Right ventricle myocardium inferior (tissue), 1 donor: ENCODE measurements around the gene BCDIN3D. TPM values are rescaled to one million over a fixed set of nuclear protein-coding genes. Genes with fewer than 3 reads are reported as not detected.
"Not testable (repeated sequence)": the region's sequence is repeated elsewhere in the genome, so short reads cannot be mapped to it uniquely, and the experiment has no call there.

Experiments used
- ATAC-seq: fragments of 200-7000 bp; cut with Tn5 transposase; one replicate; pipeline ENCODE4 v1.9.1; 2020; ENCODE audit warnings: mild to moderate bottlenecking, moderate library complexity
- DNase-seq: peaks from one replicate; pipeline ENCODE4 v3.0.0; 2021; ENCODE audit errors: missing footprints
- intact Hi-C: fragments of 100-400 bp; cut with DNase I; formaldehyde crosslinking; loops from one replicate; pipeline ENCODE4 v1.11.0; 2022
- total RNA-seq: library from RNA; stranded (reverse); fragmentation: NEBNext Ultra II Directional; extraction: Animal tissue kit (Norgen Biotek cat#: 25700); gene quantifications from one replicate; pipeline ENCODE4 v1.2.1, GENCODE V29; 2021
- donor health status: DM: no; HTN: yes; CAD: no; lungs with severe emphysema.

Gene BCDIN3D
- total RNA-seq, 1 donor from 2014 or later = 2.6 TPM

DNA sequence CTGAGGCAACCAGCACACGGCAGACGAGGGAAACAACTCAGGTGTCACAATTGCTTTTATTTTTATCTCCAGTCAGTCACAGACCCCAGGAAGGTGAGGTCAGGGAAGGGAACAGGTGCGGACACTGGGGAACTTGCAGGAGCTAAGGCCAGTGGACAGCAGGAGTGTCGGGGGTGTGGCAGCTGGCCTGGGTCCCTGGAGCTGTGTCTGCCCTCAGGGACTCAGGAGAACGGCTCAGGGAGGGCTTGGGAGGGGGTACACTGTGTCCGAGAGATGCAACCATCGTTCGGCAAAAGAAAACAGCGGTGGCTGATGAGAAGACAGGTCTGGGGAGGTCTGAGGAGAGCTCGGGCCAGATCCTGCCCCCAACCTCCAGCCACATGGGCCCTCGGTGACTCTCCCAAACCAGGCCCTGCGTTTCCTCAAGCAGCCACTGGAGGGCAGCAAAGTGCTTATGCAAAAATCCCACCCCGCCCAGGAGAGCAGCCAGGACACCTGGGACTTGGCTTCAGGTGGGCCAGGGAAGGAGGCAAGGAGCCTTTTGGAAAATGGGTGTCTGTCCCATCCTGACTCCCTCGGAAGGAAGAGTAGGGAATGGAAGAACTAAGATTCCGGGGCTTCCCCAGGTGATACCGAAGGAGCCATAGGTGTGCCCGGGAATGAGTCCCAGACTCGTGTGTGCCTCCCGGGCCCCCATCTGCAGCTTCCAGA, 24.1 kb upstream of the BCDIN3D start:
- ATAC-seq (no peak), DNase-seq (peak; percentile 85)
- intact Hi-C loops = loop anchor here (1.0 to 5.0 kb wide), 3 partner anchors 78 to 205 kb away; partner anchors contain the start of gene ASIC1

DNA sequence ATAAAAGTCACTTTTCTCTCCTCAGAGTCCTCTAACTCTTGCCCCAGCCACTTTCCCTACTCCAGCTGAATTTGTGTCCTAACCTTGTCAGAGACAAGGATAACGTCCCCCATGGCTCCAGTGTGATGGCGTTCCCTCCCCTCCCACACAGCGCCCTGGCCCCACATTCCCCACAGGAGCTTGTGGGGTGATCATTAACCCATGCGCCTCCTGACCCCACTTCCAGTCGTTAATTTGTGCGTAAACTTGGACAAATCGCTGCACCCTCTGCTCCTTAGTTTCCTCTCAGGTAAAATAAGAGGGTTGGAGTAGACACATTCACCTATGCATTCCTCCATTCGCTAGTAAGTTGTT, 22.9 kb upstream of the BCDIN3D start:
- intact Hi-C loops = loop anchor here (2.0 to 5.0 kb wide), 2 partner anchors 191 to 207 kb away; partner anchors contain the start of gene ASIC1
- ATAC-seq = no peak
- DNase-seq = no peak

DNA sequence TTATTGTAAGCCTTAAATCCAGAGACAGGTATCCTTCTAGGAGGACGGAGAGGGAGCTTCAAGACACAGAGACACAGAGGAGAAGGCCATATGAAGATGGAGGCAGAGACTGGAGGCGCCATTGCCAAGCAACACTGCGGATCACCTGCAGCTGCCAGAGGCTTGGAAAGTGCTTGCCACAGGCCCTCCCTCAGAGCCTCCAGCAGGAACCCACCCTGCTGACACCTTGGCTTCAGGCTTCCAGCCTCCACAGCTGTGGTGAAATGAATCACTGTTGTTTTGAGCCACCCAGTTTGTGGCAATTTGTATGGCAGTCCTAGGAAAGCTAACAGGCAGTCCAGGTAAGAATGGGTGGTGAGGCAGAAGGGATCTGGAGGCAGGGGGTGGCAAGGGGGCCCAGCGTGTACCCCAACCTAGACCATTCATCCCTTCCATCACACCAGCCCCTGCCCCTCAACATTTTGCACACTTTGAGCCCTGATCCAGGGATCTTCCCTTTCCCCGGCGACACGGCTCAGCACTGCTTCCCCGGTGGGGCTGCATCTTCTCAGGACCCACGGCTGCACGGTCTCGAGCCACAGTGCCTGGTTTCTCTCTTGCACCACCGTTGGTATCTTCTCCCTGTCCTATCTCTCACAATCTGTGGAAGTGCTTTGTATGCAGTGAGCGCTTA, 22.3 kb upstream of the BCDIN3D start:
- no peak for DNase-seq
- no peak for ATAC-seq
- intact Hi-C loops = loop anchor here (5.0 kb wide), 1 partner anchor 207 kb away; no protein-coding TSS in a partner anchor

DNA sequence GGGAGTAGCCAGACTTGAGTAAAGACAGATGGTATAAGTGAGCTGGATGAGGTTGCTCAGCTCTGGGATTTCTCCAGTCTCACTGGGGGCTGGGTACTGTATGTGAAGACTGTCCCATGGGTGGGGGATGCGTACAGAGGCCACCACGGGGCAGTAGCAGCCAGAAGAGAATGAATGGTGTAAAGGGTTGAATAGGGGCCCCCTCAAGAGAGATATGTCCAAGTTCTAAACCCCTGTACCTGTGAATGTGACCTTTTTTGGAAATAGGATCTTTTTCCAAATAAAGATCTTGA, 21.8 kb upstream of the BCDIN3D start:
- ATAC-seq = no peak
- no peak for DNase-seq
- intact Hi-C loops = loop anchor here (5.0 kb wide), 1 partner anchor 208 kb away; no protein-coding TSS in a partner anchor

DNA sequence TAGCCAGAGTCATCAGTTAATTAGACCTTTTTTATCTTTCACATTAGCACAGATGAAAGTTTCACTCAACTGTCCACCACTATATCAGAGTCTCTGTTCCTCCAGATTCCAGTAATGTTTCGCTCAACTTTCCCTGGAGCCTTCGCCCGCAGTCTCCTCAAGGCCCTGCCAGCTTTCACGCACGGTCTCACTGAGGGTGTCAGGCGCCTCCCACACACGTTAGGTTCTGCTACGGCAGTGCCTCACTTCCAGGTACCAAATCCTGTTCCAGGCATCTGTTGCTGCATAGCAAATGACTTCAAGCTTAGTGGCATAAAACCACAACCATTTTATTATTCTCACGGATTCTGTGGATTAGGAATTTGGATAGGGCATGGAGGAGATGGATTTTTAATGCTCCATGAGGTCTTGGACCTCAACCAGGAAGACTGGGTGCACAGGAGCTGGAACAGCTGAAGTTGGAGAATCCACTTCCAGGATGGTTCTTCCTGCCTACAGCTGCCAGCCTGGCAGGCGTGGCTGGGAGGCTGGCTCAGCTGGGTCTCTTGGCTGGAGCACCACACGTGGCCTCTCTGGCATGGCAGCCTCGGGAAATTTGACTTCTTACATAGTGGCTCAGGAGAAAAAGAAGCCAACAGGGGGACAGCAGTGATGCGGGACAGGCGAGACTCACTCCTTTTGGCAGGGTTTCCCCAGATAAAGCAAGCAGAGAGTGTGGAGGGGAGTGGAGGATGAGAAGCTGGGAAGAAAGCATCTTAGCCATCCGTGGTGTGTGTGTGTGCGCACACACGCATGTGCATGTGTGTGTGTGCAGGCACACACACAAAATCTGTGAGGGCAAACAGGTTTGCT, 21.3 kb upstream of the BCDIN3D start:
- ATAC-seq = no peak
- DNase-seq = no peak
- intact Hi-C loops = no loop called here

DNA sequence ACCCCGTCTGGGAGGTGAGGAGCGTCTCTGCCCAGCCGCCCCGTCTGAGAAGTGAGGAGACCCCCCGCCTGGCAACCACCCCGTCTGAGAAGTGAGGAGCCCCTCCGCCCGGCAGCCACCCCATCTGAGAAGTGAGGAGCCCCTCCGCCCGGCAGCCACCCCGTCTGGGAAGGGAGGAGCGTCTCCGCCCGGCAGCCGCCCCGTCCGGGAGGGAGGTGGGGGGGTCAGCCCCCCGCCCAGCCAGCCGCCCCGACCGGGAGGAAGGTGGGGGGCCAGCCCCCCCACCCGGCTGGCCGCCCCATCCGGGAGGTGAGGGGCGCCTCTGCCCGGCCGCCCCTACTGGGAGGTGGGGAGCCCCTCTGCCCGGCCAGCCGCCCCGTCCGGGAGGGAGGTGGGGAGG, 18.0 kb upstream of the BCDIN3D start:
- ATAC-seq, DNase-seq, intact Hi-C loops: not testable (repeated sequence)

DNA sequence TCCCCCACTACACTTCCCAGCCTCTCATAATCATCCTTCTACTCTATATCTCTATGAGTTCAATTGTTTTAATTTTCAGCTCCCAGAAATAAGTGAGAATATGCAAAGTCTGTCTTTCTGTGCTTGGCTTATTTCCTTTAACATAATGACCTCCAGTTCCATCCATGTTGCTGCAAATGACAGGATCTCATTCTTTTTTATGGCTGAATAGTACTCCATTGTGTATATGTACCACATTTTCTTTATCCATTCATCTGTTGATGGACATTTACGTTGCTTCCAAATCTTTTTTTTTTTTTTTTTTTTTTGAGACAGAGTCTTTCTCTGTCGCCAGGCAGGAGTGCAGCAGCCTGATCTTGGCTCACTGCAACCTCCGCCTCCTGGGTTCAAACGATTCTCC, 13.0 kb upstream of the BCDIN3D start:
- intact Hi-C loops, ATAC-seq, DNase-seq: not testable (repeated sequence)

DNA sequence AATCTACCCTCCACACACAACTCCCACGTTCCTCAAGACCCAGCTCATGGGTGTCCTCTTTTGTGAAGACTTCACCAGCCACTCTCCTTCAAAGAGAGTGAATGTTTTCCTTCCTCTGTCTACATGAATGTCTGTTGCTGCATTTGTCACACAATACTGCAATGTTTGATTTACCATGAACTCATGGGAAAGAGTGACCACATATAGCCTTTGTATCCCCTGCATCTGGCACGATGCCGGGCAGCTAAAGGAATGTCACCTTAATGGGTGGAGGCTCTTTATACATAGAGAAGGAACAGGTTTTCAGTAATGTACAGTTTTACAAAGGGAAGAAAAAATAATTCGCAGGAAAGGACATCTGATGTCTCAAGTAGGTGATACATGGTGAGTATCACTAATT, 12.1 kb upstream of the BCDIN3D start:
- intact Hi-C loops = no loop called here
- ATAC-seq (no peak), DNase-seq (no peak)

DNA sequence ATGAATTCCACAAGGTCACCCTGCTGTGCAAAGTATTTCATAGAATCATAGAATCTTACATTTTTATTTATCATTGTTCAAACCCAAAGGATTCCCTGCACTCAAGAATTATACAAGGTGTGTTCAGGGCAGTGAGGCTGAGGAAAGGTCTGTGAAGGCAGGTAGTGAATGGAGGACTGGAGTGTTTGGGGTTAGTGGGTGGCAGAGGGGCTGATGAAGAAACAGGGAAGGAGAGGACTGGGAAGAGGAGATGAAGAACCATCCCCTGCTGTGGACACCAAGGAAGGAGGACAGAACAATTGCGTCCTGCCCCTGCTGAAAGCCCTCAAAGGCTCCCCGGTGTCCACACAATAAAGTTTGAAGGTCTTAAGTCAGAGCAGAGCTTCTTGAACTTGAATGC, 10.8 kb upstream of the BCDIN3D start:
- DNase-seq (no peak), ATAC-seq (no peak)
- intact Hi-C loops = no loop called here

DNA sequence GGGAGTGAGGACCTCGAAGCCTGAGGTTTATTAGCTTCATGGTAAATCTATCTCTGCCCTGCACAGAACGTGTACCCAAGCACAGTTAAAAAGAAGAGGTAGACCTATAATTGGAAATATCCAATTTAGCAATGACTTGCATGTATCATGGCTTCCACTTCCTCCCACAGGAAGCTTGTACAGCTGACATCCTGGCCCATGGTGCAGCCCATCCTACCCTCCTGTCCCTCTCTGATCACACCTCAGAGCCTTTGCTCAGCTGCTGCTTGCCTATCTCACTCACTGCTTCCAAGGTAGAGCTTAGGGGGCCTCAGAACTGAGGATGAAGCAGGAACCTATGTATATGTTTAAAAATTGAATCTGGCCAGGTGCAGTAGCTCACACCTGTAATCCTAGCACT, 4.3 kb upstream of the BCDIN3D start:
- intact Hi-C loops = no loop called here
- DNase-seq (no peak), ATAC-seq (no peak)

DNA sequence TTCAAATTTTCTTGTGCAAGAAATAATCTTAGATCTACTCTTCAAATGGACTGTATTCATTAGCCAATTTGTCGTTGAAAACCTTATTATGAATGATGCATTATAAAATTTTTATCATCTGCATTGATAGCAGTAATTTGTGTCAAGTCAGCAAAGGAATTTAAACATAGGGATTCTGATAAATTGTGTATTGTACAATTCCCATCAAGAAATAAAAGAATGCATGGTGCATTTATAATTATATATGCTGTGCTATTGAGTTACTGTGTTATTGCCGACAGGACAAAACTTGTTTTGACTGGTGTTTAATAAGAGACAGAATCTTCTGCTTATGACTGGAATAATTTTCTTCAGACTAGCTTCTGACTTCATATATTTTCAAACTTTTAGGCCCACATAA, 3.1 kb upstream of the BCDIN3D start:
- no peak for DNase-seq
- intact Hi-C loops = no loop called here
- ATAC-seq = no peak

DNA sequence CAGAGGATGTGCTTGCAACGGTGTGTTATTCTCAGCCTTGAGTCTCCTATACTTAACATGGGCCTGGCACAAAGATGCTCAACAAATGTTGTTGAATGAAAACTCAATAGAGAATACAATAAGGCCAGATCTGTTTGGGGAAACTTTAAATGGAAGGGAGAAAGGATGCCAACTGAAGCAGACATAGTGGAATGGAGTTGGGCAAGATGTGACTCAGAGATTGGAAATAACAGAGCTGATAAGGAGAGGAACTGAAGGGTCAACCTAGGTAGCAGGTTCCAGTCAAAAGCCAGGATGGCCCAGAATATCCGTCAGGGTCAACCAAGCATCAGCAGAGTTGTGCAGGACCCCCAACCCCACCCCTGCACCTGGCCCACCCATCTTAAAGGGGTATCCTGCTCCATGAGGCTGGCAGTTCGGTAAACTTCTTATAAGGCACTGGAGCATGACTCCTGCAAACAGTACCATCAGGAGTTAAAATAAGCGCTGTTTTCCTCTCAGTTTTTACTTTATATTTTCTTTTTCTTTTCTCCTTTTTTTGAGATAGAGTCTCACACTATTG, 1.1 kb upstream of the BCDIN3D start:
- intact Hi-C loops = no loop called here
- DNase-seq (no peak), ATAC-seq (no peak)

DNA sequence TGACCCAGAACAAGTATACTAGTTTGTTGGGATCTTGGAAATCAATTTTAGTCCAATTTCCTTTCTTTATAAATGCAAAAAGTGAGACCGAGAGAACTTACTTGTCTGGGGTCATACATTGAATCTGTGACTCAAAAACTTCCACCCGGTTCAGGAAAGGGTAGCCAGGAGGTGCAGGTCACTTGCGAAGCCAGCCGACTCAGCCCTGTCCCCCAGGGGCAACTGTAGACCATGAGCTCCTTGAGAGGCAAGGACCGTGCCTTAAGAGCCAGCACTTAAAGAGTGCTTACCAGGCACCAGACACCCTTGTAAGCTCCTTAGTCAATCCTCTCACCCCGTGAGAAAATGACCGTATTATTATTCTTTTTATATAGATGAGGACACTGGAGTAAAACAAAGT, 505 bp upstream of the BCDIN3D start:
- no peak for DNase-seq
- intact Hi-C loops = no loop called here
- ATAC-seq = no peak

DNA sequence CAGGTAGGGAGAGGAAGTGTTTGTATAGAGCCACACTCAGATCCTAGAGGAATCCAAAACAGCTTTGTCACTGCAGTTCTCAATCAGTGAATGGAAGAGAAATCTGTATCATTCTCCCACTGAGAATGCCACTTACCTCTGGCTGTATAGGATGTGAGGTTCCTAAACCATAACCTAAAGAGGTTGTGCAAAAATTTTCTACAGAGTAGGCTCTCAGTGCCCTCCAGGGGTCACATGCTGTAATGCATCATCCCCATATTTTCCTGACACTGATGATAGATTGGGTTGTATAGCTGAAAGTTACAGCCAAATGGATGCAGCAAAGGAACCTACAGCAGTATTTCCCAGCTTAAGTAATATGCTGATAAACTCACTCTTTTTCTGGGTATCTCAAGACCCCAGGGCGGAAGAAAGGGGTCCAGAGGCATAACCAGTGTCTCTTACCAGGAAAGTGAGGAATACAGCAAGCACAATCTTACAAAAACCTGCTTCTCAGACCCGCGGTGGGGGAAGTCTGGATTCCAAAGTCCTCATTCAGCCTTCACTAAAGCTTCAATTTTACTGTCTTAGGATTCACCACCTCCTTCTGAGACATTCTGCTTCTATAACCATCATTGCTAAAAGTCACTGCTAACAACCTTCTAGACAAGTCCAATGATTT, 3.8 kb downstream of the BCDIN3D start:
- no peak for DNase-seq
- no peak for ATAC-seq
- intact Hi-C loops = loop anchor here (1.0 kb wide), 1 partner anchor 63 kb away; no protein-coding TSS in a partner anchor

DNA sequence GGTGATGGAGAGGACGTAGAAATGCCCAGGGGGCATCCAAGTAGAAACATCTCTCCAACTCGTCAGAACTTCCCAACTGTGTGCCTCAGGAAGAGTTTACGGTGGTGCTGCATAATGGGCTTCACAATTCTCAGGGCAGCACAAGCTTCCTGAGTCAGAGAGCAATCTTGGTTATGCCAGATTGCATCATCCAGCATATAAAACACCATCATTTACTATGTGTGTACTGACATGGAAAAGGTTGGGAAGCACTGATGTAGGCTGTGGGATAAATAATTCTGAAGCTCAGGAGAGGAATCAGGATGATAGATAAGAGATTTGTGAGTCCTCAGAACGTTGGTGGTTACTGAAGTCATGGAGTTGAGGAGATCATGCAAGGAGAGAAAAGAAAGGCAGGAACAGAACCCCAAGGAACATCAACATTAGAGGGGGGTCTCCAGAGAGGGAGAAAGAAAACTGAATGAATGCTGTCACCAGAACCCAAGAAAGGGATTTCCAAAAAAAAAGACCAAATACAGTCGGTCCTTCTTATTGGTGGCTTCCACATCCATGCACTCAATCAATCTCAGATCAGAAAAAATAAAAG, 10.0 kb downstream of the BCDIN3D start:
- intact Hi-C loops = no loop called here
- ATAC-seq (no peak), DNase-seq (no peak)

DNA sequence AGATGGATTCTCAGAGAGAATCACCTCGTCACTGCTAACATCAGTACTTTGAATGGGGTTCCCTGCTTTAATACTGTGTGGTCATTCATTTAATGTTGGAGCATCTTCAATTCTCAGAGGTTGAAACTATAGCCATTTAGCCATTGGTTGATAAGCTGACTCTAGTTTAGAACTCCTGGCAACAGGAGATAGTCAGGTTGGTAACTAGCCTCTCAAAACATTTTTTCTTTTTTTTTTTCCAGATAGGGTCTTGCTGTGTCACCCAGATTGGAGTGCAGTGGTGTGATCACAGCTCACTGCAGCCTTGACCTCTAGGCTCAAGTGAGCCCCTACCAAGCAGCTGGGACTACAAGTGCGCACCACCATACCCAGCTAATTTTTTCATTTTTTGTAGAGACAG, 11.2 kb downstream of the BCDIN3D start:
- intact Hi-C loops = no loop called here
- DNase-seq = no peak
- no peak for ATAC-seq

DNA sequence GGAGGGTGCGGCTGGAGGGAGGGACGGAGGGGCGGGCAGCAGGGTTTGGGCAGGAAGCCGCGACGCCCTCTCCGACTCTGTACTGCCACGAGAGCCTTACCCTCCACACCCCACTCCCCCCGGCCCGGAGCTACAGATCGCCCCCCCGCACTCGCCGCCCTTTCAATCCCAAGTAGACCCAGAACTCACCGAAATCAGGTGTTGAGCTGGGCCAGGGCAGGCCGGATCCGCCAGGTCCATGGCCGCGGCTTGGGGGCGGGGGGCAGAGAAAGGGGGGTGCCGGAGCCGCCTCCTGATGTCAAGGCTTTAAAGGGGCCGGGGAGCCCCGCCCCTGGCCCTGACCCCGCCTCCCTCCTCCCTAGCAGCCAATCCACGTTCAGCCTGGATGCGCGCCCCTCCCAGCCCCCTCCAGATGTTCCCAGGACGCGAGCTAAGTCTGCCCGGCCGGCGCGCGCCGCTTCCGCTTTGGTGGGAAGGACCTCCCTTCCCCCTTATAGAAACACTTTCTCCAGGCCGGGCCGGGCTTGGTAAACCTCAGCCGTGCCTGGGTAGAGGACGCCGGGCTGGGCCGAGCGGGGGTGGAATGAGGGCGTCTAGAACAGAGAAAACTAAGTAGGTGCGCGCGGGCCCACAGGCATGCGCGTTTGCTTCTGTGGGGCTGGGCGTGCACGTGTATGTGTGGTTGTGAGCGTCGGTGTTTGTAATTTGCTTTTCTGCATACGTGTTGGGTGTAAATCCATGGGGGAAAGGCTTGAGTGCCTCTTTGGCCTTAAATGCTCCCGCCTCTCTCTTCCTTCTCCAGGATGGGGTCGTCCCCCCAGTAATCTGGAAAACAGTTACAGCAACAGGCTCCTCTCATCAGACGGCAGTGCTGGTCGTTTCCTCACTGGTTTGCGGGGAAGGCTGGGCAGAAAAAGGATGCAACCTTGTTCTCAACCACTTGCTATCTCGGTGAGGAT, 14.5 kb downstream of the BCDIN3D start, which contains the start of gene NCKAP5L:
TSS of gene NCKAP5L (minus strand) at position 281 of the 959 bp plus-strand sequence. CDS start 24,369 bp downstream, outside the sequence.
- DNase-seq (peak; percentile 99), ATAC-seq (peak; percentile 96)
- intact Hi-C loops = no loop called here
